ENCODE measurements around the gene ERBB3. TPM values are rescaled to one million over a fixed set of nuclear protein-coding genes. Genes with fewer than 3 reads are reported as not detected.

Gene ERBB3
- total RNA-seq, 4 donors from 2014 or later = 2.9 to 8.3 (median 7.6) TPM

DNA sequence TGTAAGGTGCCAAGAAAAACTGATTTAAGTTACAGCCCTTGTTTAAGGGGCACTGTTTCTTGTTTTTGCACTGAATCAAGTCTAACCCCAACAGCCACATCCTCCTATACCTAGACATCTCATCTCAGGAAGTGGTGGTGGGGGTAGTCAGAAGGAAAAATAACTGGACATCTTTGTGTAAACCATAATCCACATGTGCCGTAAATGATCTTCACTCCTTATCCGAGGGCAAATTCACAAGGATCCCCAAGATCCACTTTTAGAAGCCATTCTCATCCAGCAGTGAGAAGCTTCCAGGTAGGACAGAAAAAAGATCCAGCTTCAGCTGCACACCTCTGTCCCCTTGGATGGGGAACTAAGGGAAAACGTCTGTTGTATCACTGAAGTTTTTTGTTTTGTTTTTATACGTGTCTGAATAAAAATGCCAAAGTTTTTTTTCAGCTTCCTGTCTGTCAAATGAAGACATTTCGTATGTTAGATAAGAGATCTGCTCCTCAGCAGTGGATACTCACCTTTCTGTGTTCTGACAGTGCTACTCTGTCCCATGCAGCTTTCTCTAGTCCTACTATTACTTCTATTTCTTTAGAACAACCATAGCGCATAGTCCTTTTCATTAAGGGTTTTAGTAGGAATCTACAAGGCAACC, 23.2 kb downstream of the ERBB3 start:
- ATAC-seq (ENCODE audit: low FRiP score) (no peak), DNase-seq (ENCODE audit: low spot score) (no peak)
- TF ChIP-seq, protein P1, sequence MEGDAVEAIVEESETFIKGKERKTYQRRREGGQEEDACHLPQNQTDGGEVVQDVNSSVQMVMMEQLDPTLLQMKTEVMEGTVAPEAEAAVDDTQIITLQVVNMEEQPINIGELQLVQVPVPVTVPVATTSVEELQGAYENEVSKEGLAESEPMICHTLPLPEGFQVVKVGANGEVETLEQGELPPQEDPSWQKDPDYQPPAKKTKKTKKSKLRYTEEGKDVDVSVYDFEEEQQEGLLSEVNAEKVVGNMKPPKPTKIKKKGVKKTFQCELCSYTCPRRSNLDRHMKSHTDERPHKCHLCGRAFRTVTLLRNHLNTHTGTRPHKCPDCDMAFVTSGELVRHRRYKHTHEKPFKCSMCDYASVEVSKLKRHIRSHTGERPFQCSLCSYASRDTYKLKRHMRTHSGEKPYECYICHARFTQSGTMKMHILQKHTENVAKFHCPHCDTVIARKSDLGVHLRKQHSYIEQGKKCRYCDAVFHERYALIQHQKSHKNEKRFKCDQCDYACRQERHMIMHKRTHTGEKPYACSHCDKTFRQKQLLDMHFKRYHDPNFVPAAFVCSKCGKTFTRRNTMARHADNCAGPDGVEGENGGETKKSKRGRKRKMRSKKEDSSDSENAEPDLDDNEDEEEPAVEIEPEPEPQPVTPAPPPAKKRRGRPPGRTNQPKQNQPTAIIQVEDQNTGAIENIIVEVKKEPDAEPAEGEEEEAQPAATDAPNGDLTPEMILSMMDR (IDR thresholded peaks at IDR 0.05) = no peak

DNA sequence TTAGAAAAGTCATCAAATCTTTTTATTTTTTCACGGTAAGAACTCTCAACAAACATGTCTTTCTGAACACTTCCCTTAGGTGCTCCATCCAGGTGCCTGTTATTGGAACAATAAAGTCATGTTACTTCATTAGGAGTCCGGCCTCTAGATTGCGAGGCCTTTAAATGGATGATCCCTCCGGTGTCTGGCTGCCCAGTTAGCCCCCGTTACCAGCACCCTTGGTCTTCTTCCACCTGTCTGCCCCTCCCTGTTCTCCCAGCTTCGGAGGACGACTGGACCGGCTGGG, 23.8 kb downstream of the ERBB3 start:
- DNase-seq (ENCODE audit: low spot score) (no peak), ATAC-seq (ENCODE audit: low FRiP score) (no peak)
- TF ChIP-seq, protein P1 (IDR thresholded peaks at IDR 0.05) = no peak

DNA sequence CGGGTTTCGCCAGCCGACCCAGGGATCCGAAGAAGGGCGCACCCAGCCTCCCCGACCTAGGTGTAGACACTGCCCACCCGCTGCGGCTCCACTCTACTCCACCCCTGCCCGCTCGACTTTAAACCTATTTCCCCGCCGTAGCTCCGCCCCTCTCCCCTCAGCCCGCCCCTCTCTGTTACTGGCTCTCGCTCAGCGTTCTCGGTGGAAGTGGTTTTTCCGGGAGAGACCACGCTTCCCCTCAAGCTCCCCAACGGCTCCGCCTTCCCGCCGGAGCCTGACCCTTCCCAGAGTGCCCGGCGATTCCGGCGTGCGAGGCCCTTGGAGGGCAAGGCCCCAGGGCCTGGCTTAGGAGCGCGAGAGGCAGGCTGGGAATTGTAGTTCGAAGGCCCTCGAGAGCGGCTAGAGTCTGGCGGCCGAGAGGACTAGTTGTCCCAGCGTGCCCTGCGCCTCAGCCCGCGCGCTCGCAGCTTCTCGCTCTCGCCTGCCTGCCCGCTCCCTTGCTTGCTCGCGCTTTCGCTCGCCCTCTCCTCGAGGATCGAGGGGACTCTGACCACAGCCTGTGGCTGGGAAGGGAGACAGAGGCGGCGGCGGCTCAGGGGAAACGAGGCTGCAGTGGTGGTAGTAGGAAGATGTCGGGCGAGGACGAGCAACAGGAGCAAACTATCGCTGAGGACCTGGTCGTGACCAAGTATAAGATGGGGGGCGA, 24.3 kb downstream of the ERBB3 start, which contains the start of gene PA2G4:
Gene PA2G4, plus strand, starts transcription at position 451 of the 706 bp plus-strand sequence. Its CDS starts 179 bp downstream, at position 630.
- TF ChIP-seq, protein P1 (IDR thresholded peaks at IDR 0.05) = no peak
- peak; percentile 98 for ATAC-seq (ENCODE audit: low FRiP score)
- peak; percentile 85 for DNase-seq (ENCODE audit: low spot score)

DNA sequence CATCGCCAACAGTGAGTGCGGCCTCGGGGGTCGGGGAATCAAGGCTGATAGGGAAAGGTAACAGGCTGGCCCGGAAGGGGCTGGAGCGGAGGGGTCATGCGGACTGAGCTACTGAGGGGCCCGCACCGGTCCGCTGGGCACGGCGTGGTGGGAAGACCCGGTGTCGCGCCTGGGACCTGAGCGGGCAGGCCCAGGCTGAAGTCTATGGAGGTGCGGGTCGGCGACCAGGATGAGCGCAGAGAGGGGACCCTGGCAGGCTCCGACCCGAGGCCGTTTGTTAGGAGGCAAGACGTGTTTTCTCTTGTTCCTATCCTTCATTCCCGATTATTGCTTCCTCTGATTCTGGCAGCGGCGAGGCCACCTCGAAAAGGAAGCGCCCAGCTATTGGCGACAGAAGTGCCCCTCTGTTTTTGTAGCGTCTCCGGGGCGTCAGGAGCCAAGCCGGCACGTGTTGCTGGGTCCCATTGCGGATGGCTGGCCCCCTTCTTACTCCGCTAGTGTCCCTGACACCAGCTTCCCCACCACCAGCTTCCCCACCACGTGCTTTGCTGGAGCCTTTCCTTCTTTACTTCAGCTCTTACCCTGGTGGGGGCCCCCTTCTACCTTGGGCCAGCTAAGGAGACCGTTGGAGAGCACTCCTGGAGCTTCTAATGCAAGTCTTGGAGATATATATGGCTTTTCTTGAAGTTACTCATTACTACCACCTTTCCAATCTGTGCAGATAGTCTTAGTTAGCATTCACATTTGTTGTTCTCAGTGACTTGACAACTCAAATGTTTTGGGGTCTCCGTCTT, 25.0 kb downstream of the ERBB3 start:
- ATAC-seq (ENCODE audit: low FRiP score) = peak; percentile 15
- TF ChIP-seq, protein P1 (IDR thresholded peaks at IDR 0.05) = no peak
- no peak for DNase-seq (ENCODE audit: low spot score)

DNA sequence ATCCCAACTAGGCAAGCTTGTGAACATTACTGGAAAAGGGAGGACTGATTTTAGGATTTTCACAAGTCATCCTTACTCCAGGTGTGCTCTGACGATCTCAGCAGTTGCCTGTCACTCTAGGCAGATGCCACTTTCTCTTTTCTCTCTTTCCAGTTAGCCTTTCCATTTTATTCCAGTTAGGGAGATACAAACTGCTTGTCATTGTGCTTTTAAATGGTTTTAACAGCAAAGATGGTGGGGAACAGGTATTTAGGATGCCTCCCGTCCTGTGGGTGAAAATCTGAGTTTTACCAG, 25.6 kb downstream of the ERBB3 start:
- DNase-seq (ENCODE audit: low spot score) (no peak), ATAC-seq (ENCODE audit: low FRiP score) (no peak)
- TF ChIP-seq, protein P1 (IDR thresholded peaks at IDR 0.05) = no peak

DNA sequence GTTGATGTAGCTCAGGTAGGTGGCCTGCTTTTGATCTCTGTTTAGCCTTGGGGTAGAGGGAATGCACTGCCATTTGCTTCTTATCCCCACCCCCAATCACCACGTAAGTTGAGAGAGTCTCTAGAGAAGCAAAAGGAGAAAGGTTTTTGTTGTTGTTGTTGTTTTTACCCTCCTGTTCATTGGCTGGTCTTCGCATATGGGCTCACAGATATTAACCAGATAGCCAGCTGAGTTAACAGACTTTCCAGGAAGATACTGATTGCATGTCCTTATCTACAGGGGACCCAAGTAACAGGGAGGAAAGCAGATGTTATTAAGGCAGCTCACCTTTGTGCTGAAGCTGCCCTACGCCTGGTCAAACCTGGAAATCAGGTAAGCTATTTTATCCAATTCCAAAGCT, 27.3 kb downstream of the ERBB3 start:
- no peak for DNase-seq (ENCODE audit: low spot score)
- TF ChIP-seq, protein P1 (IDR thresholded peaks at IDR 0.05) = no peak
- no peak for ATAC-seq (ENCODE audit: low FRiP score)
